ENCODE measurements around the gene RNU5B-1. TPM values are rescaled to one million over a fixed set of nuclear protein-coding genes. Genes with fewer than 3 reads are reported as not detected.

RNU5B-1 gene
- total and polyA plus RNA-seq, 2 of the 8 experiments (the other 6 are each of a cell fraction or from before 2014, with no cell fraction given) = not detected

- no peak for TF ChIP-seq CHD7 (IDR thresholded peaks at IDR 0.05; ENCODE audit: insufficient replicate concordance, low read length)
- TF ChIP-seq TBP (IDR thresholded peaks at IDR 0.05; ENCODE audit: low read depth, low read length) = no peak
- no peak for TF ChIP-seq USF2 (IDR thresholded peaks at IDR 0.05; ENCODE audit: low read length)
- no peak for TF ChIP-seq CREB1 (IDR thresholded peaks at IDR 0.05)
- no peak for TF ChIP-seq TCF12 (IDR thresholded peaks at IDR 0.05; ENCODE audit: low read depth, low read length)
- TF ChIP-seq BRCA1 (IDR thresholded peaks at IDR 0.05; ENCODE audit: low read depth, low read length) = no peak
- TF ChIP-seq SIX5 (IDR thresholded peaks at IDR 0.05; ENCODE audit: low read depth, low read length) = no peak
- peak in 1 of 2 experiments; percentile 32; a peak in 1 of 4 replicates for TF ChIP-seq RAD21 (IDR thresholded peaks at IDR 0.05 in 1 of 2, conservative IDR thresholded peaks at IDR 0.05 in 1 of 2; ENCODE audit: low read depth in 2 of 2, low read length in 2 of 2)
- no peak for TF ChIP-seq GTF2F1 (IDR thresholded peaks at IDR 0.05; ENCODE audit: borderline replicate concordance, low read depth, low read length)
- 0 out of 2 replicates have a peak, but pooled peaks have one; percentile 29 for TF ChIP-seq POLR2AphosphoS5 (IDR thresholded peaks at IDR 0.05; ENCODE audit: low read depth, low read length)
Measured at GRCh38 chr15:65303687-65304380, 643 bp upstream of the RNU5B-1 start (continued).
